Gastroesophageal sphincter (tissue), 4 donors: ENCODE results near the gene PRPF6. TPM values are rescaled to one million over a fixed set of nuclear protein-coding genes. Genes with fewer than 3 reads are reported as not detected.

Experiments used
- ATAC-seq: fragments of 150-250 bp; one replicate; pipeline ENCODE4 v1.9.1; 2016; ENCODE audit warnings: mild to moderate bottlenecking, moderate library complexity
- H3K27ac ChIP-seq, 4 donors: fragments of 200-600 bp; sonication (generic) in 3 of 4; 1 replicate in 3 of 4; 2 replicates in 1 of 4; pipeline ENCODE4 v1.5.1; 2016 to 2019
- H3K27me3 ChIP-seq: fragments of 200-600 bp; sonication (generic); one replicate; pipeline ENCODE4 v1.5.1; 2019
- H3K36me3 ChIP-seq, 2 donors: fragments of 200-600 bp; sonication (generic); one replicate each; pipeline ENCODE4 v1.5.1; 2019; ENCODE audit warnings: control low read depth in 1 of 2
- H3K4me1 ChIP-seq, 3 donors: fragments of 200-600 bp; sonication (generic); 1 replicate in 2 of 3; 2 replicates in 1 of 3; pipeline ENCODE4 v1.5.1; 2016 to 2019; ENCODE audit warnings: control low read depth in 2 of 3
- H3K4me3 ChIP-seq, 2 donors: fragments of 200-600 bp; sonication (generic); one replicate each; pipeline ENCODE4 v1.5.1; 2019; ENCODE audit warnings: mild to moderate bottlenecking in 1 of 2, moderate library complexity in 1 of 2
- H3K9me3 ChIP-seq, 3 donors: fragments of 200-600 bp; sonication (generic); one replicate each; pipeline ENCODE4 v1.5.1; 2017 to 2019; ENCODE audit warnings: control low read depth in 2 of 3
- EP300 ChIP-seq: sonication (generic); formaldehyde crosslinking; IDR thresholded peaks from one replicate; pipeline ENCODE4 v1.6.1; 2017; ENCODE audit warnings: antibody characterized with exemption, mild to moderate bottlenecking
- POLR2A ChIP-seq, 2 donors: fragments of 450-650 bp; IDR thresholded peaks; one replicate each; pipeline ENCODE4 v1.6.1; 2017; ENCODE audit warnings: antibody characterized with exemption in 2 of 2, mild to moderate bottlenecking in 2 of 2, moderate library complexity in 1 of 2
- POLR2AphosphoS5 ChIP-seq: sonication (generic); formaldehyde crosslinking; IDR thresholded peaks from one replicate; pipeline ENCODE4 v1.6.1; 2017; ENCODE audit warnings: antibody characterized with exemption
- WGBS, 2 donors: methylation state at CpG; one replicate each; pipeline ENCODE4 v1.1.5; 2018; ENCODE audit warnings: low coverage in 1 of 2; 5-methylcytosine and 5-hydroxymethylcytosine counted together
- total RNA-seq, 4 donors: library from RNA; depleted of rRNA; stranded (reverse); fragments of >200 nt; gene quantifications; one replicate each; pipeline ENCODE4 v1.1.0, GENCODE V29; 2016
- TF ChIP-seq, protein P1 (sequence below), 4 experiments: fragments of 200-600 bp in 2 of 4; fragments of 450-650 bp in 2 of 4; sonication (generic) in 1 of 4; IDR thresholded peaks; one replicate each; pipeline ENCODE4 v1.5.1; 2017 to 2019; ENCODE audit warnings: antibody characterized with exemption in 4 of 4, mild to moderate bottlenecking in 2 of 4, moderate library complexity in 2 of 4

Gene PRPF6
- total RNA-seq, 4 donors from 2014 or later = 53.7 to 73.0 (median 67.6) TPM

DNA sequence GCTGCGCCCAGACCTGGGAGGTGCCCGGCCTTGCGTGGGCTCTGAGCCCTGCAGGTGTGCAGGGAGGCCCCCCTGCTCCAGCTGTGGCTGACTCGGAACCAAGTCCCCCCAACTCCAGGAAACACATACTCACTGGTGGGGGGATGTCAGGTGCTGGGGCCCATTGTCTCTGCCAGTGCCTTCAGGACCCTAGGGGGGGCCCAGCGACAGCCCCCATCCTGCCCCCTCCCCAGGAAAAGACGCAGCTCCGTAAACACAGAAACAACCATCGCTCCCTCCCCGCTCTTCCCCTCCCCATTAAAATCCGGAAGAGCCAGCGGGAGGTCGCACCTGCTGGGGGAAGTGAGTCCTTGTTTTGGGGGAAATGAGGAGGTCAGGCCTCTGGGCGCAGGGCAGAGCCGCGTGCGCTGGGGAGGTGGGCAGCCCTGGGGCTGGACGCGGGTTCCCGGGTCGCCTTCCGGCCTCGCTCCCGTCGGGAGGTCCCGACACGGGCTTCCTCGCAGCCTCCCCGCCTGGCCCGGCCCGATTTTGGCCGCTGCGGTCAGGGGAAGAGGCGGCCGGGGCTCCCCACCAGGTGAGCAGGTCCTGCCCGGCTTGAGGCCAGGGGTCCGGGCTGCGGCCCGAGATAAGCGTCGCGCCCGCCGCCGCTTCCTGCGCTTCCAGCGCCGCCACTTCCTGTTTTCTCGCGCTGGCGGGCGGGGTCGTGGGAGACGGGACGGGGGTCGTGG is 61.3 kb downstream of the PRPF6 start:
- no peaks in the 10 kb centered on the region for H3K36me3 ChIP-seq
- H3K9me3 ChIP-seq = no peaks in the 10 kb centered on the region
- H3K27ac ChIP-seq = peak overlapping the region in 3 of 4 donors; percentile 60 to 69 (median 66)
- no peak for ATAC-seq
- WGBS, 2 donors = 4% methylated on average over 4 of the region's 55 CpGs; no CpG with 5 or more reads in 1 of the 2 donors
- H3K27me3 ChIP-seq = peaks cover 99% of the 10 kb centered on the region
- TF ChIP-seq POLR2A (IDR thresholded peaks at IDR 0.05) (no peak), POLR2AphosphoS5 (no peak), EP300 (no peak)
- TF ChIP-seq, protein P1, sequence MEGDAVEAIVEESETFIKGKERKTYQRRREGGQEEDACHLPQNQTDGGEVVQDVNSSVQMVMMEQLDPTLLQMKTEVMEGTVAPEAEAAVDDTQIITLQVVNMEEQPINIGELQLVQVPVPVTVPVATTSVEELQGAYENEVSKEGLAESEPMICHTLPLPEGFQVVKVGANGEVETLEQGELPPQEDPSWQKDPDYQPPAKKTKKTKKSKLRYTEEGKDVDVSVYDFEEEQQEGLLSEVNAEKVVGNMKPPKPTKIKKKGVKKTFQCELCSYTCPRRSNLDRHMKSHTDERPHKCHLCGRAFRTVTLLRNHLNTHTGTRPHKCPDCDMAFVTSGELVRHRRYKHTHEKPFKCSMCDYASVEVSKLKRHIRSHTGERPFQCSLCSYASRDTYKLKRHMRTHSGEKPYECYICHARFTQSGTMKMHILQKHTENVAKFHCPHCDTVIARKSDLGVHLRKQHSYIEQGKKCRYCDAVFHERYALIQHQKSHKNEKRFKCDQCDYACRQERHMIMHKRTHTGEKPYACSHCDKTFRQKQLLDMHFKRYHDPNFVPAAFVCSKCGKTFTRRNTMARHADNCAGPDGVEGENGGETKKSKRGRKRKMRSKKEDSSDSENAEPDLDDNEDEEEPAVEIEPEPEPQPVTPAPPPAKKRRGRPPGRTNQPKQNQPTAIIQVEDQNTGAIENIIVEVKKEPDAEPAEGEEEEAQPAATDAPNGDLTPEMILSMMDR (IDR thresholded peaks at IDR 0.05) = no peak
- peaks cover 0 to 54% (median 27%) of the 10 kb centered on the region in 3 donors for H3K4me1 ChIP-seq
- H3K4me3 ChIP-seq = peak overlapping the region in 1 of 2 donors; percentile 50

- ATAC-seq = no peak
- H3K27ac ChIP-seq = no peak overlapping the region
- peaks cover 99% of the 10 kb centered on the region for H3K27me3 ChIP-seq
- WGBS, 2 donors = 76 to 80% methylated on average over 7 to 9 of the region's 9 CpGs
- H3K4me1 ChIP-seq = peaks cover 0 to 49% (median 19%) of the 10 kb centered on the region in 3 donors
- no peak overlapping the region for H3K4me3 ChIP-seq
- no peaks in the 10 kb centered on the region for H3K36me3 ChIP-seq
- TF ChIP-seq POLR2A (IDR thresholded peaks at IDR 0.05) (no peak), EP300 (no peak)
- TF ChIP-seq, protein P1 (IDR thresholded peaks at IDR 0.05) = no peak
- H3K9me3 ChIP-seq = no peaks in the 10 kb centered on the region
Observed at GRCh38 chr20:64043768-64044167, 62.8 kb downstream of the PRPF6 start.

DNA sequence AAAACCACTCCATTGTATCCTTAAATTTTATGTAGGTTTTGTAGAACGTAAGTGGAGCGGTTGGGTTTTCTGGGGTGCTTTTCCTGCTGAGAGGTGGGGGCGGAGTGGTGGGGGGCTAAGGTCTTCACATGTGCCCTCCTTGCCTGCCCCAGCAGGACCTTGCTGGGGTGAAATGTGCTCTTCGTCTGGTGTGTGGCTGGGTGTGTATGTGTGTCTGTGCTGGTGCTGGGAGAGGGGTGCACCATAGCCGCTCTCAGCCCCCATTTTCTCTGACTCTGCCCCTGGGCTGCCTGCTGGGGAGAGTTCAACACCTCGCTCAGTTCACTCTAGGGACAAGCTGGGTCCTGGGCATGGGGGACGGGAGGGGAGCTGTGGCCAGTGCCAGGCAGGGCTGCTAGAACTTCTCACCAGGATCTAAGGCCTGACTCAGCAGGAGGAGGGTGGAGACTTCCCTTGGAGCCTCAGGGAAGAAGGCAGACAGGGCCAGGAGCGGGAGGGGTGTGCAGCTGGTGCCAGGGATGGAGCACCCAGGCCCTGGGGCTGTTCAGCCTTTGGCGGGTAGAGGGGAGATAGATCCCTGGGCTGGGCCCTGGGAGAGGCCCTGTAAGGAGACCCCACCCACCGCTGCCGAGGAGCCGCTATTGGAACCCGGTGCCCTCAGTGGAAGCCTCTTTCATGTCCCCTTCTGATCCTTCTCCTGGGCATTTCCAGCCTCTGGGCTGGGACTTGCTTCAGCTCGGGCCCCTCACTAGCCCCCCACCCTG is 63.7 kb downstream of the PRPF6 start:
- TF ChIP-seq EP300 (no peak), POLR2AphosphoS5 (no peak), POLR2A (IDR thresholded peaks at IDR 0.05) (peak in 1 of 2 donors; percentile 17)
- TF ChIP-seq, protein P1 (IDR thresholded peaks at IDR 0.05) = no peak
- no peaks in the 10 kb centered on the region for H3K36me3 ChIP-seq
- peak overlapping the region in 3 of 4 donors; percentile 31 to 51 (median 47) for H3K27ac ChIP-seq
- peak; percentile 34 for ATAC-seq
- peaks cover 0 to 47% (median 14%) of the 10 kb centered on the region in 3 donors for H3K4me1 ChIP-seq
- H3K27me3 ChIP-seq = peaks cover 99% of the 10 kb centered on the region
- no peaks in the 10 kb centered on the region for H3K9me3 ChIP-seq
- 67 to 81% methylated on average over 4 to 5 of the region's 14 CpGs for WGBS, 2 donors
- peak overlapping the region in 1 of 2 donors; percentile 48 for H3K4me3 ChIP-seq

GRCh38 chr20:64045346-64046011 is 64.5 kb downstream of the PRPF6 start:
- H3K27me3 ChIP-seq = peaks cover 99% of the 10 kb centered on the region
- peaks cover 0 to 46% (median 17%) of the 10 kb centered on the region in 3 donors for H3K4me1 ChIP-seq
- TF ChIP-seq EP300 (no peak), POLR2A (IDR thresholded peaks at IDR 0.05) (no peak), POLR2AphosphoS5 (no peak)
- TF ChIP-seq, protein P1 (IDR thresholded peaks at IDR 0.05) = no peak
- peak; percentile 18 for ATAC-seq
- H3K9me3 ChIP-seq = no peaks in the 10 kb centered on the region
- peak overlapping the region in 3 of 4 donors; percentile 31 to 51 (median 47) for H3K27ac ChIP-seq
- no peaks in the 10 kb centered on the region for H3K36me3 ChIP-seq
- peak overlapping the region in 1 of 2 donors; percentile 48 for H3K4me3 ChIP-seq
- WGBS, 2 donors = 40 to 57% methylated on average over 1 to 6 of the region's 11 CpGs
